WTC11 (cell line): ENCODE data around the gene MITD1. TPM values are rescaled to one million over a fixed set of nuclear protein-coding genes. Genes with fewer than 3 reads are reported as not detected.

ENCODE experiments used
- ATAC-seq: fragments of 200-7000 bp; cut with Tn5 transposase; 2 replicates; pipeline ENCODE4 v1.10.0; 2021; ENCODE audit warnings: mild to moderate bottlenecking, moderate library complexity
- CTCF ChIA-PET: fragments of 300-600 bp; sonication (Branson Sonifier 250); formaldehyde crosslinking; loops from one replicate; lab custom pipeline; 2021; ENCODE audit warnings: antibody characterized with exemption; lab: Charles Lee
- POLR2A ChIA-PET: fragments of 350-600 bp; sonication (Branson Sonifier 250); formaldehyde crosslinking; loops from one replicate; lab custom pipeline; 2021; ENCODE audit warnings: antibody characterized with exemption; lab: Charles Lee
- DNase-seq: peaks from one replicate; pipeline ENCODE4 v3.0.0; 2021; ENCODE audit warnings: low spot score
- H3K27ac Mint-ChIP-seq: 2 replicates; pipeline ENCODE4 v1.8.0; 2021; ENCODE audit warnings: mixed read lengths
- H3K27me3 Mint-ChIP-seq: 2 replicates; pipeline ENCODE4 v1.8.0; 2021; ENCODE audit warnings: low read depth, mild to moderate bottlenecking, moderate library complexity, mixed read lengths
- H3K36me3 Mint-ChIP-seq: 2 replicates; pipeline ENCODE4 v1.8.0; 2021; ENCODE audit warnings: mixed read lengths
- H3K4me1 Mint-ChIP-seq: 2 replicates; pipeline ENCODE4 v1.8.0; 2022; ENCODE audit warnings: mixed read lengths
- H3K4me3 Mint-ChIP-seq: 2 replicates; pipeline ENCODE4 v1.8.0; 2021; ENCODE audit warnings: mild to moderate bottlenecking, moderate library complexity, mixed read lengths
- H3K9me3 Mint-ChIP-seq: 2 replicates; pipeline ENCODE4 v1.8.0; 2021; ENCODE audit warnings: mixed read lengths
- ELF4 ChIP-seq: sonication (generic); formaldehyde crosslinking; IDR thresholded peaks from 2 replicates; pipeline ENCODE4 v1.8.1; 2022; ENCODE audit warnings: low read depth, mild to moderate bottlenecking, moderate library complexity, missing genetic modification reagents
- FOXK1 ChIP-seq: sonication (generic); formaldehyde crosslinking; IDR thresholded peaks from 2 replicates; pipeline ENCODE4 v1.8.0; 2022; ENCODE audit warnings: mild to moderate bottlenecking, moderate library complexity, missing genetic modification reagents
- GABPB1 ChIP-seq: sonication (generic); formaldehyde crosslinking; IDR thresholded peaks from 2 replicates; pipeline ENCODE4 v1.8.1; 2023; ENCODE audit warnings: mild to moderate bottlenecking, missing genetic modification reagents
- NFE2L1 ChIP-seq: sonication (generic); formaldehyde crosslinking; IDR thresholded peaks from 2 replicates; pipeline ENCODE4 v1.8.1; 2023; ENCODE audit warnings: missing genetic modification reagents
- OVOL2 ChIP-seq: fragments of 250-450 bp; sonication (Bioruptor Pico); IDR thresholded peaks from 2 replicates; pipeline ENCODE4 v1.9.0; 2021; ENCODE audit warnings: mild to moderate bottlenecking, borderline replicate concordance
- SMAD3 ChIP-seq: sonication (generic); formaldehyde crosslinking; IDR thresholded peaks from 2 replicates; pipeline ENCODE4 v1.8.0; 2022; ENCODE audit warnings: missing genetic modification reagents, mild to moderate bottlenecking, borderline replicate concordance
- SP1 ChIP-seq: sonication (generic); formaldehyde crosslinking; conservative IDR thresholded peaks from 2 replicates; pipeline ENCODE4 v1.8.1; 2022; ENCODE audit warnings: missing genetic modification reagents
- ZNF121 ChIP-seq: sonication (generic); formaldehyde crosslinking; IDR thresholded peaks from 2 replicates; pipeline ENCODE4 v1.8.0; 2023; ENCODE audit warnings: missing genetic modification reagents
- total RNA-seq: library from RNA; stranded (reverse); gene quantifications from 3 replicates; pipeline ENCODE4 v1.2.3, GENCODE V29; 2021
- TF ChIP-seq, protein P1 (sequence below): fragments of 200-600 bp; IDR thresholded peaks from 2 replicates; pipeline ENCODE4 v1.8.0; 2022; ENCODE audit warnings: antibody characterized with exemption
- TF ChIP-seq, protein P2 (sequence below): sonication (generic); formaldehyde crosslinking; IDR thresholded peaks from 2 replicates; pipeline ENCODE4 v1.8.0; 2023; ENCODE audit warnings: missing genetic modification reagents, mild to moderate bottlenecking, borderline replicate concordance
- TF ChIP-seq, protein P3 (sequence below): sonication (generic); formaldehyde crosslinking; IDR thresholded peaks from 2 replicates; pipeline ENCODE4 v1.8.0; 2022; ENCODE audit warnings: mild to moderate bottlenecking, missing genetic modification reagents
- TF ChIP-seq, protein P4 (sequence below): fragments of 250-450 bp; sonication (Bioruptor Pico); IDR thresholded peaks from 2 replicates; pipeline ENCODE4 v1.9.0; 2021; ENCODE audit warnings: mild to moderate bottlenecking, borderline replicate concordance
- TF ChIP-seq, protein P5 (sequence below): fragments of 250-450 bp; sonication (Bioruptor Pico); IDR thresholded peaks from 2 replicates; pipeline ENCODE4 v2.1.2; 2022; ENCODE audit warnings: mild to moderate bottlenecking, moderate library complexity
- TF ChIP-seq, protein P6 (sequence below): sonication (generic); formaldehyde crosslinking; IDR thresholded peaks from 2 replicates; pipeline ENCODE4 v1.8.0; 2023; ENCODE audit warnings: mild to moderate bottlenecking, missing genetic modification reagents
- TF ChIP-seq, protein P7 (sequence below): sonication (generic); formaldehyde crosslinking; IDR thresholded peaks from 2 replicates; pipeline ENCODE4 v1.8.1; 2022; ENCODE audit warnings: low read depth, mild to moderate bottlenecking, moderate library complexity, missing genetic modification reagents, borderline replicate concordance
- TF ChIP-seq, protein P8 (sequence below): fragments of 250-450 bp; sonication (Bioruptor Pico); IDR thresholded peaks from 2 replicates; pipeline ENCODE4 v1.9.0; 2021; ENCODE audit warnings: mild to moderate bottlenecking

MITD1 gene
- total RNA-seq, 1 experiment from 2014 or later: 33.1 TPM

DNA sequence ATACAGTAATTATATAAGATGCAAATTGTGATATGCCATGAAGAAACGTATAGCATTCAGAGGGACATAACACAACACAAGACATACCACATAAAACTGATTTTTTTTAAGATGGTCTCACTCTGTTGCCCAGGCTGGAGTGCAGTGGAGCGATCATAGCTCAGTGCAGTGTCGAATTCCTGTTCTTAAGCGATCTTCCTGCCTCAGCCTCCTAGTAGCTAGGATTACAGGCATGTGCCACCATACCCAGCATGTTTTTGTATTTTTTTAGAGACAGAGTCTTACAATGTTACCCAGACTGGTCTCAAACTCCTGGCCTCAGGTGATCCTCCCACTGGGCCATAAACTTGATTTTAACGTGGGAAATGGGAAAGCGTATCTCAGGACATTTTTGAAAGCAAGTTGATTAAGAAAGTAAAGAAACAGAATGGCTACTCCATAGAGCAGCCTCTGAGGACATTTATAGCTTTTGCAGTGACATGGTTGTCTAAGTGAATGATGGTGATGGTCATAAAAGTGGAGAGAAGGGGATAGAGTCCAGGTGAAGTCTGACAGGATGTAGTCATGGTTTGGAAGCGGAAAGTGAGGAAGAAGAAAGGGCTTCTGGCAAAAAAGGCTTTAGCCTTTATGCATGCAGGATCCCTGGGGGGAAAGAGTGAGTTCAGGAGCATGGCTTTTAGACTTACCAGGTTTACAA lies 28.5 kb downstream of the MITD1 start:
- no peak for ATAC-seq
- ChIA-PET CTCF (no interaction called here), POLR2A (interaction anchor here (3.6 kb wide), 1 partner anchor 11 kb away, joined by 18 read pairs; the partner anchor contains the start of gene C2orf15)
- H3K4me3 Mint-ChIP-seq: no peak overlapping the region
- H3K27ac Mint-ChIP-seq: no peak overlapping the region
- no peaks in the 10 kb centered on the region; the same call in 1 of the 2 replicates for H3K27me3 Mint-ChIP-seq
- peaks cover 18% of the 10 kb centered on the region for H3K4me1 Mint-ChIP-seq
- DNase-seq: no peak
- no peaks in the 10 kb centered on the region for H3K9me3 Mint-ChIP-seq
- peaks cover 10% of the 10 kb centered on the region for H3K36me3 Mint-ChIP-seq
- TF ChIP-seq, protein P1, sequence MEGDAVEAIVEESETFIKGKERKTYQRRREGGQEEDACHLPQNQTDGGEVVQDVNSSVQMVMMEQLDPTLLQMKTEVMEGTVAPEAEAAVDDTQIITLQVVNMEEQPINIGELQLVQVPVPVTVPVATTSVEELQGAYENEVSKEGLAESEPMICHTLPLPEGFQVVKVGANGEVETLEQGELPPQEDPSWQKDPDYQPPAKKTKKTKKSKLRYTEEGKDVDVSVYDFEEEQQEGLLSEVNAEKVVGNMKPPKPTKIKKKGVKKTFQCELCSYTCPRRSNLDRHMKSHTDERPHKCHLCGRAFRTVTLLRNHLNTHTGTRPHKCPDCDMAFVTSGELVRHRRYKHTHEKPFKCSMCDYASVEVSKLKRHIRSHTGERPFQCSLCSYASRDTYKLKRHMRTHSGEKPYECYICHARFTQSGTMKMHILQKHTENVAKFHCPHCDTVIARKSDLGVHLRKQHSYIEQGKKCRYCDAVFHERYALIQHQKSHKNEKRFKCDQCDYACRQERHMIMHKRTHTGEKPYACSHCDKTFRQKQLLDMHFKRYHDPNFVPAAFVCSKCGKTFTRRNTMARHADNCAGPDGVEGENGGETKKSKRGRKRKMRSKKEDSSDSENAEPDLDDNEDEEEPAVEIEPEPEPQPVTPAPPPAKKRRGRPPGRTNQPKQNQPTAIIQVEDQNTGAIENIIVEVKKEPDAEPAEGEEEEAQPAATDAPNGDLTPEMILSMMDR: no peak
- TF ChIP-seq SP1 (CRISPR knock-in tag): no peak
- TF ChIP-seq, protein P2, sequence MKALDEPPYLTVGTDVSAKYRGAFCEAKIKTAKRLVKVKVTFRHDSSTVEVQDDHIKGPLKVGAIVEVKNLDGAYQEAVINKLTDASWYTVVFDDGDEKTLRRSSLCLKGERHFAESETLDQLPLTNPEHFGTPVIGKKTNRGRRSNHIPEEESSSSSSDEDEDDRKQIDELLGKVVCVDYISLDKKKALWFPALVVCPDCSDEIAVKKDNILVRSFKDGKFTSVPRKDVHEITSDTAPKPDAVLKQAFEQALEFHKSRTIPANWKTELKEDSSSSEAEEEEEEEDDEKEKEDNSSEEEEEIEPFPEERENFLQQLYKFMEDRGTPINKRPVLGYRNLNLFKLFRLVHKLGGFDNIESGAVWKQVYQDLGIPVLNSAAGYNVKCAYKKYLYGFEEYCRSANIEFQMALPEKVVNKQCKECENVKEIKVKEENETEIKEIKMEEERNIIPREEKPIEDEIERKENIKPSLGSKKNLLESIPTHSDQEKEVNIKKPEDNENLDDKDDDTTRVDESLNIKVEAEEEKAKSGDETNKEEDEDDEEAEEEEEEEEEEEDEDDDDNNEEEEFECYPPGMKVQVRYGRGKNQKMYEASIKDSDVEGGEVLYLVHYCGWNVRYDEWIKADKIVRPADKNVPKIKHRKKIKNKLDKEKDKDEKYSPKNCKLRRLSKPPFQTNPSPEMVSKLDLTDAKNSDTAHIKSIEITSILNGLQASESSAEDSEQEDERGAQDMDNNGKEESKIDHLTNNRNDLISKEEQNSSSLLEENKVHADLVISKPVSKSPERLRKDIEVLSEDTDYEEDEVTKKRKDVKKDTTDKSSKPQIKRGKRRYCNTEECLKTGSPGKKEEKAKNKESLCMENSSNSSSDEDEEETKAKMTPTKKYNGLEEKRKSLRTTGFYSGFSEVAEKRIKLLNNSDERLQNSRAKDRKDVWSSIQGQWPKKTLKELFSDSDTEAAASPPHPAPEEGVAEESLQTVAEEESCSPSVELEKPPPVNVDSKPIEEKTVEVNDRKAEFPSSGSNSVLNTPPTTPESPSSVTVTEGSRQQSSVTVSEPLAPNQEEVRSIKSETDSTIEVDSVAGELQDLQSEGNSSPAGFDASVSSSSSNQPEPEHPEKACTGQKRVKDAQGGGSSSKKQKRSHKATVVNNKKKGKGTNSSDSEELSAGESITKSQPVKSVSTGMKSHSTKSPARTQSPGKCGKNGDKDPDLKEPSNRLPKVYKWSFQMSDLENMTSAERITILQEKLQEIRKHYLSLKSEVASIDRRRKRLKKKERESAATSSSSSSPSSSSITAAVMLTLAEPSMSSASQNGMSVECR (CRISPR knock-in tag): no peak
- TF ChIP-seq, protein P3, sequence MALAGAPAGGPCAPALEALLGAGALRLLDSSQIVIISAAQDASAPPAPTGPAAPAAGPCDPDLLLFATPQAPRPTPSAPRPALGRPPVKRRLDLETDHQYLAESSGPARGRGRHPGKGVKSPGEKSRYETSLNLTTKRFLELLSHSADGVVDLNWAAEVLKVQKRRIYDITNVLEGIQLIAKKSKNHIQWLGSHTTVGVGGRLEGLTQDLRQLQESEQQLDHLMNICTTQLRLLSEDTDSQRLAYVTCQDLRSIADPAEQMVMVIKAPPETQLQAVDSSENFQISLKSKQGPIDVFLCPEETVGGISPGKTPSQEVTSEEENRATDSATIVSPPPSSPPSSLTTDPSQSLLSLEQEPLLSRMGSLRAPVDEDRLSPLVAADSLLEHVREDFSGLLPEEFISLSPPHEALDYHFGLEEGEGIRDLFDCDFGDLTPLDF: no peak
- TF ChIP-seq, protein P4, sequence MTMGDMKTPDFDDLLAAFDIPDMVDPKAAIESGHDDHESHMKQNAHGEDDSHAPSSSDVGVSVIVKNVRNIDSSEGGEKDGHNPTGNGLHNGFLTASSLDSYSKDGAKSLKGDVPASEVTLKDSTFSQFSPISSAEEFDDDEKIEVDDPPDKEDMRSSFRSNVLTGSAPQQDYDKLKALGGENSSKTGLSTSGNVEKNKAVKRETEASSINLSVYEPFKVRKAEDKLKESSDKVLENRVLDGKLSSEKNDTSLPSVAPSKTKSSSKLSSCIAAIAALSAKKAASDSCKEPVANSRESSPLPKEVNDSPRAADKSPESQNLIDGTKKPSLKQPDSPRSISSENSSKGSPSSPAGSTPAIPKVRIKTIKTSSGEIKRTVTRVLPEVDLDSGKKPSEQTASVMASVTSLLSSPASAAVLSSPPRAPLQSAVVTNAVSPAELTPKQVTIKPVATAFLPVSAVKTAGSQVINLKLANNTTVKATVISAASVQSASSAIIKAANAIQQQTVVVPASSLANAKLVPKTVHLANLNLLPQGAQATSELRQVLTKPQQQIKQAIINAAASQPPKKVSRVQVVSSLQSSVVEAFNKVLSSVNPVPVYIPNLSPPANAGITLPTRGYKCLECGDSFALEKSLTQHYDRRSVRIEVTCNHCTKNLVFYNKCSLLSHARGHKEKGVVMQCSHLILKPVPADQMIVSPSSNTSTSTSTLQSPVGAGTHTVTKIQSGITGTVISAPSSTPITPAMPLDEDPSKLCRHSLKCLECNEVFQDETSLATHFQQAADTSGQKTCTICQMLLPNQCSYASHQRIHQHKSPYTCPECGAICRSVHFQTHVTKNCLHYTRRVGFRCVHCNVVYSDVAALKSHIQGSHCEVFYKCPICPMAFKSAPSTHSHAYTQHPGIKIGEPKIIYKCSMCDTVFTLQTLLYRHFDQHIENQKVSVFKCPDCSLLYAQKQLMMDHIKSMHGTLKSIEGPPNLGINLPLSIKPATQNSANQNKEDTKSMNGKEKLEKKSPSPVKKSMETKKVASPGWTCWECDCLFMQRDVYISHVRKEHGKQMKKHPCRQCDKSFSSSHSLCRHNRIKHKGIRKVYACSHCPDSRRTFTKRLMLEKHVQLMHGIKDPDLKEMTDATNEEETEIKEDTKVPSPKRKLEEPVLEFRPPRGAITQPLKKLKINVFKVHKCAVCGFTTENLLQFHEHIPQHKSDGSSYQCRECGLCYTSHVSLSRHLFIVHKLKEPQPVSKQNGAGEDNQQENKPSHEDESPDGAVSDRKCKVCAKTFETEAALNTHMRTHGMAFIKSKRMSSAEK (CRISPR knock-in tag): no peak
- TF ChIP-seq FOXK1 (CRISPR knock-in tag): no peak
- TF ChIP-seq NFE2L1 (CRISPR knock-in tag): no peak
- TF ChIP-seq, protein P5, sequence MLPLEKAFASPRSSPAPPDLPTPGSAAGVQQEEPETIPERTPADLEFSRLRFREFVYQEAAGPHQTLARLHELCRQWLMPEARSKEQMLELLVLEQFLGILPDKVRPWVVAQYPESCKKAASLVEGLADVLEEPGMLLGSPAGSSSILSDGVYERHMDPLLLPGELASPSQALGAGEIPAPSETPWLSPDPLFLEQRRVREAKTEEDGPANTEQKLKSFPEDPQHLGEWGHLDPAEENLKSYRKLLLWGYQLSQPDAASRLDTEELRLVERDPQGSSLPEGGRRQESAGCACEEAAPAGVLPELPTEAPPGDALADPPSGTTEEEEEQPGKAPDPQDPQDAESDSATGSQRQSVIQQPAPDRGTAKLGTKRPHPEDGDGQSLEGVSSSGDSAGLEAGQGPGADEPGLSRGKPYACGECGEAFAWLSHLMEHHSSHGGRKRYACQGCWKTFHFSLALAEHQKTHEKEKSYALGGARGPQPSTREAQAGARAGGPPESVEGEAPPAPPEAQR (CRISPR knock-in tag): no peak
- TF ChIP-seq, protein P6, sequence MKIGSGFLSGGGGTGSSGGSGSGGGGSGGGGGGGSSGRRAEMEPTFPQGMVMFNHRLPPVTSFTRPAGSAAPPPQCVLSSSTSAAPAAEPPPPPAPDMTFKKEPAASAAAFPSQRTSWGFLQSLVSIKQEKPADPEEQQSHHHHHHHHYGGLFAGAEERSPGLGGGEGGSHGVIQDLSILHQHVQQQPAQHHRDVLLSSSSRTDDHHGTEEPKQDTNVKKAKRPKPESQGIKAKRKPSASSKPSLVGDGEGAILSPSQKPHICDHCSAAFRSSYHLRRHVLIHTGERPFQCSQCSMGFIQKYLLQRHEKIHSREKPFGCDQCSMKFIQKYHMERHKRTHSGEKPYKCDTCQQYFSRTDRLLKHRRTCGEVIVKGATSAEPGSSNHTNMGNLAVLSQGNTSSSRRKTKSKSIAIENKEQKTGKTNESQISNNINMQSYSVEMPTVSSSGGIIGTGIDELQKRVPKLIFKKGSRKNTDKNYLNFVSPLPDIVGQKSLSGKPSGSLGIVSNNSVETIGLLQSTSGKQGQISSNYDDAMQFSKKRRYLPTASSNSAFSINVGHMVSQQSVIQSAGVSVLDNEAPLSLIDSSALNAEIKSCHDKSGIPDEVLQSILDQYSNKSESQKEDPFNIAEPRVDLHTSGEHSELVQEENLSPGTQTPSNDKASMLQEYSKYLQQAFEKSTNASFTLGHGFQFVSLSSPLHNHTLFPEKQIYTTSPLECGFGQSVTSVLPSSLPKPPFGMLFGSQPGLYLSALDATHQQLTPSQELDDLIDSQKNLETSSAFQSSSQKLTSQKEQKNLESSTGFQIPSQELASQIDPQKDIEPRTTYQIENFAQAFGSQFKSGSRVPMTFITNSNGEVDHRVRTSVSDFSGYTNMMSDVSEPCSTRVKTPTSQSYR: no peak
- TF ChIP-seq, protein P7, sequence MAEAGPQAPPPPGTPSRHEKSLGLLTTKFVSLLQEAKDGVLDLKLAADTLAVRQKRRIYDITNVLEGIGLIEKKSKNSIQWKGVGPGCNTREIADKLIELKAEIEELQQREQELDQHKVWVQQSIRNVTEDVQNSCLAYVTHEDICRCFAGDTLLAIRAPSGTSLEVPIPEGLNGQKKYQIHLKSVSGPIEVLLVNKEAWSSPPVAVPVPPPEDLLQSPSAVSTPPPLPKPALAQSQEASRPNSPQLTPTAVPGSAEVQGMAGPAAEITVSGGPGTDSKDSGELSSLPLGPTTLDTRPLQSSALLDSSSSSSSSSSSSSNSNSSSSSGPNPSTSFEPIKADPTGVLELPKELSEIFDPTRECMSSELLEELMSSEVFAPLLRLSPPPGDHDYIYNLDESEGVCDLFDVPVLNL (CRISPR knock-in tag): no peak
- no peak for TF ChIP-seq SMAD3
- TF ChIP-seq OVOL2 (CRISPR knock-in tag): no peak
- TF ChIP-seq GABPB1 (CRISPR knock-in tag): no peak
- TF ChIP-seq, protein P8, sequence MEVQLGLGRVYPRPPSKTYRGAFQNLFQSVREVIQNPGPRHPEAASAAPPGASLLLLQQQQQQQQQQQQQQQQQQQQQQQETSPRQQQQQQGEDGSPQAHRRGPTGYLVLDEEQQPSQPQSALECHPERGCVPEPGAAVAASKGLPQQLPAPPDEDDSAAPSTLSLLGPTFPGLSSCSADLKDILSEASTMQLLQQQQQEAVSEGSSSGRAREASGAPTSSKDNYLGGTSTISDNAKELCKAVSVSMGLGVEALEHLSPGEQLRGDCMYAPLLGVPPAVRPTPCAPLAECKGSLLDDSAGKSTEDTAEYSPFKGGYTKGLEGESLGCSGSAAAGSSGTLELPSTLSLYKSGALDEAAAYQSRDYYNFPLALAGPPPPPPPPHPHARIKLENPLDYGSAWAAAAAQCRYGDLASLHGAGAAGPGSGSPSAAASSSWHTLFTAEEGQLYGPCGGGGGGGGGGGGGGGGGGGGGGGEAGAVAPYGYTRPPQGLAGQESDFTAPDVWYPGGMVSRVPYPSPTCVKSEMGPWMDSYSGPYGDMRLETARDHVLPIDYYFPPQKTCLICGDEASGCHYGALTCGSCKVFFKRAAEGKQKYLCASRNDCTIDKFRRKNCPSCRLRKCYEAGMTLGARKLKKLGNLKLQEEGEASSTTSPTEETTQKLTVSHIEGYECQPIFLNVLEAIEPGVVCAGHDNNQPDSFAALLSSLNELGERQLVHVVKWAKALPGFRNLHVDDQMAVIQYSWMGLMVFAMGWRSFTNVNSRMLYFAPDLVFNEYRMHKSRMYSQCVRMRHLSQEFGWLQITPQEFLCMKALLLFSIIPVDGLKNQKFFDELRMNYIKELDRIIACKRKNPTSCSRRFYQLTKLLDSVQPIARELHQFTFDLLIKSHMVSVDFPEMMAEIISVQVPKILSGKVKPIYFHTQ (CRISPR knock-in tag): no peak
- TF ChIP-seq ELF4 (CRISPR knock-in tag): no peak
- TF ChIP-seq ZNF121 (CRISPR knock-in tag): no peak
